Cardiac fibroblast (primary cell): ENCODE data around the gene CPLANE2.
"Not testable (repeated sequence)": the region's sequence is repeated elsewhere in the genome, so short reads cannot be mapped to it uniquely, and the experiment has no call there.

Experiments
- DNase-seq, 2 donors: peaks; one replicate each; pipeline versions ENCODE4 v3.0.0 to v3.0.0-alpha.2; 2010; ENCODE audit warnings: low read depth in 2 of 2
- H3K4me3 ChIP-seq, 2 donors: replicated peaks in 1 of 2; 1 replicate in 1 of 2; 2 replicates in 1 of 2; pipeline ENCODE4 v1.5.1; 2011; ENCODE audit warnings: low read depth in 2 of 2, low read length in 2 of 2, mild to moderate bottlenecking in 2 of 2, moderate library complexity in 1 of 2
- CTCF ChIP-seq: IDR thresholded peaks from one replicate; pipeline ENCODE4 v1.5.1; 2011; ENCODE audit warnings: low read depth, mild to moderate bottlenecking, low read length, inconsistent platforms

Gene CPLANE2

GRCh38 chr1:16219968-16220500 lies 16.9 kb downstream of the CPLANE2 start:
- DNase-seq: no peak
- no peak for TF ChIP-seq CTCF
- no peak overlapping the region for H3K4me3 ChIP-seq

GRCh38 chr1:16218674-16219071 lies 18.3 kb downstream of the CPLANE2 start:
- H3K4me3 ChIP-seq: no peak overlapping the region
- DNase-seq: no peak
- no peak for TF ChIP-seq CTCF

- H3K4me3 ChIP-seq: peak overlapping the region in 1 of 2 donors; percentile 26
- TF ChIP-seq CTCF: no peak
- no peak for DNase-seq
Measured at GRCh38 chr1:16218014-16218673, 18.8 kb downstream of the CPLANE2 start.

- peak; percentile 98 to 99 for DNase-seq
- no peak for TF ChIP-seq CTCF
- H3K4me3 ChIP-seq: peak overlapping the region; percentile 48 to 58
Measured at GRCh38 chr1:16217061-16217785, 19.8 kb downstream of the CPLANE2 start.

- TF ChIP-seq CTCF: no peak
- peak; percentile 81 to 88 for DNase-seq
- H3K4me3 ChIP-seq: peak overlapping the region; percentile 50 to 58
Measured at GRCh38 chr1:16215882-16216753, 20.9 kb downstream of the CPLANE2 start.

- DNase-seq, H3K4me3 ChIP-seq: not testable (repeated sequence)
Measured at GRCh38 chr1:16215240-16215639, 21.7 kb downstream of the CPLANE2 start.

GRCh38 chr1:16213544-16213943 lies 23.4 kb downstream of the CPLANE2 start:
- not testable (repeated sequence) for H3K4me3 ChIP-seq, DNase-seq
